CD4-positive, alpha-beta T cell (primary cell): ENCODE data around the gene ATG10. TPM values are rescaled to one million over a fixed set of nuclear protein-coding genes. Genes with fewer than 3 reads are reported as not detected.

Experiments used
- ATAC-seq: fragments of 200-7000 bp; cut with Tn5 transposase; one replicate; pipeline ENCODE4 v1.10.0; 2022; ENCODE audit warnings: mild to moderate bottlenecking; ENCODE audit not compliant: poor library complexity
- CTCF ChIA-PET: fragments of 350-600 bp; sonication (Branson Sonifier 250); formaldehyde crosslinking; loops from one replicate; lab custom pipeline; 2021; ENCODE audit warnings: antibody characterized with exemption, inconsistent platforms; lab: Charles Lee
- POLR2A ChIA-PET: fragments of 350-600 bp; sonication (Branson Sonifier 250); formaldehyde crosslinking; loops from one replicate; lab custom pipeline; 2021; ENCODE audit warnings: antibody characterized with exemption, inconsistent platforms; lab: Charles Lee
- DNase-seq, 14 experiments: peaks; one replicate each; pipeline ENCODE4 v3.0.0-alpha.2; 2013 to 2020; ENCODE audit warnings: mixed read lengths in 2 of 14
- H3K27ac ChIP-seq, 2 donors: one replicate each; pipeline versions ENCODE4 v1.5.1 to v1.7.0; 2013; ENCODE audit warnings: low read length in 2 of 2, low read depth in 1 of 2, mild to moderate bottlenecking in 1 of 2
- H3K27me3 ChIP-seq, 2 experiments: 1 replicate in 1 of 2; 2 replicates in 1 of 2; pipeline versions ENCODE4 v1.6.1 to v1.7.0; 2013; ENCODE audit warnings: low read length in 2 of 2, control low read depth in 1 of 2, mild to moderate bottlenecking in 1 of 2, moderate library complexity in 1 of 2; ENCODE audit not compliant: insufficient read depth in 2 of 2, control insufficient read depth in 1 of 2
- H3K36me3 ChIP-seq: one replicate; pipeline ENCODE4 v1.6.1; 2013; ENCODE audit warnings: low read length, control low read depth; ENCODE audit not compliant: insufficient read depth
- H3K4me1 ChIP-seq: one replicate; pipeline ENCODE4 v1.6.1; 2013; ENCODE audit warnings: low read length, control low read depth; ENCODE audit not compliant: insufficient read depth
- H3K4me3 ChIP-seq: one replicate; pipeline ENCODE4 v1.5.1; 2013; ENCODE audit warnings: mild to moderate bottlenecking, low read length, moderate library complexity
- H3K9me3 ChIP-seq, 2 experiments: 1 replicate in 1 of 2; 2 replicates in 1 of 2; pipeline versions ENCODE4 v1.6.1 to v1.7.0; 2013; ENCODE audit warnings: low read length in 2 of 2, mild to moderate bottlenecking in 2 of 2, control low read depth in 1 of 2, moderate library complexity in 1 of 2; ENCODE audit not compliant: control insufficient read depth in 1 of 2, insufficient read depth in 1 of 2
- H3K27ac Mint-ChIP-seq: one replicate; pipeline ENCODE4 v1.8.0; 2020; ENCODE audit warnings: mixed read lengths
- H3K27me3 Mint-ChIP-seq: one replicate; pipeline ENCODE4 v1.8.0; 2021; ENCODE audit warnings: mixed read lengths
- H3K36me3 Mint-ChIP-seq: one replicate; pipeline ENCODE4 v1.8.0; 2021; ENCODE audit warnings: low read depth, mixed read lengths
- H3K4me1 Mint-ChIP-seq: one replicate; pipeline ENCODE4 v1.8.0; 2021; ENCODE audit warnings: low read depth, mixed read lengths
- H3K4me3 Mint-ChIP-seq: one replicate; pipeline ENCODE4 v1.8.0; 2020; ENCODE audit warnings: mild to moderate bottlenecking, mixed read lengths
- H3K9me3 Mint-ChIP-seq: one replicate; pipeline ENCODE4 v1.8.0; 2020; ENCODE audit warnings: mixed read lengths
- intact Hi-C, 2 experiments: fragments of 100-400 bp; cut with DNase I in 1 of 2; cut with micrococcal nuclease in 1 of 2; formaldehyde crosslinking; loops; one replicate each; pipeline versions ENCODE4 v1.15.1 to v1.9.0; 2023 to 2025; cut with DNase I, micrococcal nuclease
- total RNA-seq, 174 experiments: library from RNA in 2 of 174; stranded (reverse) in 2 of 174; gene quantifications; one replicate each; pipeline ENCODE4 v1.2.3 and lab custom pipeline; 2021 to 2026
- TF ChIP-seq, protein P1 (sequence below): fragments of 200-600 bp; IDR thresholded peaks from one replicate; pipeline ENCODE4 v1.8.0; 2022; ENCODE audit warnings: antibody characterized with exemption, mild to moderate bottlenecking

ATG10 gene
- total RNA-seq, 2 experiments from 2014 or later: 4.7 to 5.3 TPM

- Histone ChIP-seq H3K27me3 (no peaks in the 10 kb centered on the region), H3K27ac (no peak overlapping the region), H3K4me3 (no peak overlapping the region), H3K9me3 (no peaks in the 10 kb centered on the region), H3K36me3 (no peaks in the 10 kb centered on the region), H3K4me1 (no peaks in the 10 kb centered on the region)
- intact Hi-C loops: no loop called here
- H3K27ac Mint-ChIP-seq: no peak overlapping the region
- no peaks in the 10 kb centered on the region for H3K9me3 Mint-ChIP-seq
- ATAC-seq: no peak
- CTCF ChIA-PET: interaction anchor here (1.6 kb wide), 1 partner anchor 9 kb away, joined by 4 read pairs; no protein-coding TSS in a partner anchor
- POLR2A ChIA-PET: no interaction called here
- TF ChIP-seq, protein P1, sequence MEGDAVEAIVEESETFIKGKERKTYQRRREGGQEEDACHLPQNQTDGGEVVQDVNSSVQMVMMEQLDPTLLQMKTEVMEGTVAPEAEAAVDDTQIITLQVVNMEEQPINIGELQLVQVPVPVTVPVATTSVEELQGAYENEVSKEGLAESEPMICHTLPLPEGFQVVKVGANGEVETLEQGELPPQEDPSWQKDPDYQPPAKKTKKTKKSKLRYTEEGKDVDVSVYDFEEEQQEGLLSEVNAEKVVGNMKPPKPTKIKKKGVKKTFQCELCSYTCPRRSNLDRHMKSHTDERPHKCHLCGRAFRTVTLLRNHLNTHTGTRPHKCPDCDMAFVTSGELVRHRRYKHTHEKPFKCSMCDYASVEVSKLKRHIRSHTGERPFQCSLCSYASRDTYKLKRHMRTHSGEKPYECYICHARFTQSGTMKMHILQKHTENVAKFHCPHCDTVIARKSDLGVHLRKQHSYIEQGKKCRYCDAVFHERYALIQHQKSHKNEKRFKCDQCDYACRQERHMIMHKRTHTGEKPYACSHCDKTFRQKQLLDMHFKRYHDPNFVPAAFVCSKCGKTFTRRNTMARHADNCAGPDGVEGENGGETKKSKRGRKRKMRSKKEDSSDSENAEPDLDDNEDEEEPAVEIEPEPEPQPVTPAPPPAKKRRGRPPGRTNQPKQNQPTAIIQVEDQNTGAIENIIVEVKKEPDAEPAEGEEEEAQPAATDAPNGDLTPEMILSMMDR: no peak
- no peak overlapping the region for H3K4me3 Mint-ChIP-seq
- no peaks in the 10 kb centered on the region for H3K36me3 Mint-ChIP-seq
- no peak for DNase-seq
- H3K27me3 Mint-ChIP-seq: no peaks in the 10 kb centered on the region
- no peaks in the 10 kb centered on the region for H3K4me1 Mint-ChIP-seq
Observed at GRCh38 chr5:82156874-82157273, 185.1 kb downstream of the ATG10 start.

DNA sequence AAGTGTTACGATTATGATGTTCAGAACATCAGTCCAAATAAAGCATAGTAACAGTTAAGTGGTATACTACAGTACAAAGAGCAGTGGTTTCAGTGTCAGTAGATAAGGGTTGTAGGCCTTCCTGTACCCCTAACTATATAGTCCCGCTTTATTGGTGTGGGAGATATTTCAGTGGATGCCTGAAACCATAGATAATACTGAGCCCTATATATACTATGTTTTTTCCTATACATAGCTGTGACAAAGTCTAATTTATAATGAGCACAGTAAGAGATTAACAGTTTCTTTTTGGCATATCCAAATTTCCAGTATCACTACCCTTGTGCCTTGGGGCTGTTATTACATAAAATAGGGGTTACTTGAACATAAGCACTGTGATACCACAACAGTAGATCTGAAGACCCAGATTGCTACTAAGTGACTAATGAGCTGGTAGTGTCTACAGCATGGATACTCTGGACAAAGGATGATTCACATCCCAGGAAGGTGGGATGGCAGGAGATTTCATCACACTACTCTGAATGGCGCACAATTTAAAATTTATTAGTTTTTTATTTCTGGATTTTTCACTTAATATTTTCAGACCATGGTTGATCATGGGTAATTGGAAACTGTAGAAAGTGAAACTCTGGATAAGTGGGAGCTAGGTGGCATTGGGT lies 187.1 kb downstream of the ATG10 start:
- no peaks in the 10 kb centered on the region for H3K4me1 Mint-ChIP-seq
- Histone ChIP-seq H3K9me3 (no peaks in the 10 kb centered on the region), H3K36me3 (no peaks in the 10 kb centered on the region), H3K4me1 (no peaks in the 10 kb centered on the region), H3K27me3 (no peaks in the 10 kb centered on the region), H3K27ac (no peak overlapping the region), H3K4me3 (no peak overlapping the region)
- H3K27me3 Mint-ChIP-seq: no peaks in the 10 kb centered on the region
- no peak overlapping the region for H3K27ac Mint-ChIP-seq
- no peak for ATAC-seq
- H3K4me3 Mint-ChIP-seq: no peak overlapping the region
- ChIA-PET POLR2A (no interaction called here), CTCF (interaction anchor here (0.6 kb wide), 1 partner anchor 772 kb away, joined by 3 read pairs; no protein-coding TSS in a partner anchor)
- H3K36me3 Mint-ChIP-seq: no peaks in the 10 kb centered on the region
- no peak for DNase-seq
- no peaks in the 10 kb centered on the region for H3K9me3 Mint-ChIP-seq
- intact Hi-C loops: no loop called here
- TF ChIP-seq, protein P1: no peak

DNA sequence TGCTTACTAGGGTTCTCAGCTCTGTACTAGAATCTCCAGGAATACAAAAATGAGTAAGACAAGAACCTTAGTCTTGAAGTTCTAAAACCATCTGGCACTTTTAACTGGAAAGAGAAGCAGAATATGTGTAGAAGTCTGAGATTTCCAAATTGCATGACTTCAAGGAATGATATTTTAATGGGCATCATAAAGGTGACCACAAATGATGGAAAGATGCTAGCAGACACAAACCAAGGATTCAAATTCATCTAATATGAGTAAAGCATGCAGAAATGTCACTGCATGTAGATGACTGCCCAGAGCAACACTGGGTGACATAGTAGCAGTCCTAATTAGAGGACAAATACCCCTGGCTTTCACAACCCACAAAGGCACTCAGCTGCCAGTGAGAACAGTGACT lies 189.1 kb downstream of the ATG10 start:
- CTCF ChIA-PET: no interaction called here
- TF ChIP-seq, protein P1: no peak
- no peak overlapping the region for H3K27ac Mint-ChIP-seq

More for the DNA sequence above, 189.1 kb downstream of the ATG10 start:
- Mint-ChIP-seq H3K4me1 (peaks cover 10% of the 10 kb centered on the region), H3K9me3 (no peaks in the 10 kb centered on the region), H3K27me3 (no peaks in the 10 kb centered on the region), H3K4me3 (no peak overlapping the region), H3K36me3 (no peaks in the 10 kb centered on the region)
- Histone ChIP-seq H3K4me1 (no peaks in the 10 kb centered on the region), H3K4me3 (no peak overlapping the region), H3K36me3 (no peaks in the 10 kb centered on the region), H3K27ac (no peak overlapping the region), H3K9me3 (no peaks in the 10 kb centered on the region), H3K27me3 (no peaks in the 10 kb centered on the region)
- intact Hi-C loops: loop anchor here in 1 of 2 experiments (10.0 kb wide), 1 partner anchor 406 kb away; the partner anchor contains the start of gene SSBP2
- no peak for ATAC-seq
- POLR2A ChIA-PET: no interaction called here
- DNase-seq: no peak
